ENCODE data around the gene PPP1R3C. TPM values are rescaled to one million over a fixed set of nuclear protein-coding genes. Genes with fewer than 3 reads are reported as not detected.
A peak's percentile ranks its signal among the peaks of the same experiment; 100 is the strongest.

PPP1R3C gene
- total and polyA plus RNA-seq, 2 of the 4 experiments (the other 2 are of a cell fraction): 17.4 to 62.9 TPM

GRCh38 chr10:91610444-91610843 is 22.4 kb downstream of the PPP1R3C start:
- Histone ChIP-seq H3K9me1 (ENCODE audit: insufficient read depth, low read length) (peaks cover 27% of the 10 kb centered on the region), H2BK15ac (ENCODE audit: low read depth, low read length) (peak overlapping the region; percentile 100), H2AK5ac (ENCODE audit: low read depth, low read length) (peak overlapping the region; percentile 99), H3K4ac (ENCODE audit: low read depth, low read length) (peak overlapping the region; percentile 99), H3K4me1 (ENCODE audit: control insufficient read depth, insufficient read depth, low read length) (peaks cover 28% of the 10 kb centered on the region), H3K14ac (replicated peaks; ENCODE audit: low read depth, low read length) (peak overlapping the region; percentile 86), H3K4me3 (ENCODE audit: insufficient read depth, low read depth, low read length) (no peak overlapping the region), H2BK5ac (ENCODE audit: low read depth, low read length, poor library complexity, severe bottlenecking) (peak overlapping the region; percentile 98), H3K27me3 (ENCODE audit: control insufficient read depth, insufficient read depth, low read length) (no peaks in the 10 kb centered on the region), H2AFZ (replicated peaks; ENCODE audit: low read length, poor library complexity) (no peak overlapping the region), H2BK20ac (ENCODE audit: low read depth, low read length) (peak overlapping the region; percentile 95), H4K91ac (ENCODE audit: insufficient read depth, low read depth, low read length) (peak overlapping the region; percentile 99), H3K9me3 (ENCODE audit: control insufficient read depth, insufficient read depth, low read length) (no peaks in the 10 kb centered on the region), H2BK120ac (ENCODE audit: low read depth, low read length) (peak overlapping the region; percentile 99), H4K20me1 (ENCODE audit: insufficient read depth, low read length) (peaks cover 4% of the 10 kb centered on the region; the same call in 1 of the 2 replicates), H3K27ac (ENCODE audit: insufficient read depth, low read length) (peak overlapping the region; percentile 74; the same call in 1 of the 2 replicates), H4K5ac (ENCODE audit: low read depth, low read length) (peak overlapping the region; percentile 97), H3K36me3 (ENCODE audit: control insufficient read depth, insufficient read depth, low read length) (no peaks in the 10 kb centered on the region), H3K56ac (ENCODE audit: extremely low read depth, insufficient read depth, low read length) (peak overlapping the region; percentile 44; the same call in 1 of the 2 replicates), H4K8ac (ENCODE audit: low read depth in 2 of 2, low read length in 2 of 2) (peak overlapping the region; percentile 86 to 98; a peak in 3 of 4 replicates), H3K4me2 (ENCODE audit: low read depth, low read length) (no peak overlapping the region), H3K79me1 (ENCODE audit: low read depth in 1 of 2, low read length in 2 of 2) (peaks cover 0 to 10% of the 10 kb centered on the region in 2 experiments; a peak in 2 of 4 replicates), H3K9ac (ENCODE audit: low read depth, low read length) (no peak overlapping the region), H2AK9ac (replicated peaks; ENCODE audit: low read depth, low read length, poor library complexity) (no peak overlapping the region), H3K23ac (ENCODE audit: low read depth, low read length) (peak overlapping the region; percentile 93), H3K18ac (ENCODE audit: low read depth, low read length) (peak overlapping the region; percentile 98)
- in situ Hi-C loops (cut with MboI; ENCODE audit: low sequenced_read_pairs) (no loop called here), intact Hi-C loops (cut with micrococcal nuclease) (no loop called here), dilution Hi-C loops (cut with HindIII; ENCODE audit: low sequenced_read_pairs, unreplicated experiment) (no loop called here)
- ATAC-seq (ENCODE audit: low read depth): peak; percentile 3; the same call in 1 of the 2 replicates
- WGBS, 2 experiments (ENCODE audit: extremely low coverage in 2 of 2, insufficient read length in 1 of 2): no CpG with 5 or more reads among the region's 4 CpGs
- no TSS peak for BruUV-seq (replicated peaks)
- DNase-seq: peak; percentile 47
- ChIA-PET CTCF (interaction anchor here (1.0 kb wide), 1 partner anchor 312 kb away, joined by 3 read pairs; no protein-coding TSS in a partner anchor), POLR2A (ENCODE audit: unreplicated experiment) (no interaction called here)
- TF ChIP-seq BHLHE40 (IDR thresholded peaks at IDR 0.05; ENCODE audit: low read depth, low read length) (peak; percentile 8; the same call in 1 of the 2 replicates), USF2 (IDR thresholded peaks at IDR 0.05; ENCODE audit: low read depth, low read length) (no peak)
